B cell (primary cell): ENCODE data around the gene SYT13. TPM values are rescaled to one million over a fixed set of nuclear protein-coding genes. Genes with fewer than 3 reads are reported as not detected.

Source experiments
- ATAC-seq: fragments of 200-7000 bp; cut with Tn5 transposase; one replicate; pipeline ENCODE4 v1.10.0; 2021; ENCODE audit warnings: low read depth, mild to moderate bottlenecking, moderate number of reproducible peaks, moderate library complexity
- CTCF ChIA-PET: fragments of 350-600 bp; sonication (Branson Sonifier 250); formaldehyde crosslinking; loops from one replicate; lab custom pipeline; 2021; ENCODE audit warnings: antibody characterized with exemption, inconsistent platforms; lab: Charles Lee
- POLR2A ChIA-PET: fragments of 350-600 bp; sonication (Branson Sonifier 250); formaldehyde crosslinking; loops from one replicate; lab custom pipeline; 2021; ENCODE audit warnings: antibody characterized with exemption; lab: Charles Lee
- DNase-seq: peaks from one replicate; pipeline ENCODE4 v3.0.0; 2013
- H2AFZ ChIP-seq: 2 replicates; pipeline ENCODE4 v1.6.1; 2012; ENCODE audit warnings: mild to moderate bottlenecking, low read depth, low read length; ENCODE audit not compliant: insufficient read depth, poor library complexity, severe bottlenecking
- H3K27ac ChIP-seq, 2 donors: 1 replicate in 1 of 2; 2 replicates in 1 of 2; pipeline ENCODE4 v1.5.1; 2012 to 2013; ENCODE audit warnings: low read length in 2 of 2, mild to moderate bottlenecking in 2 of 2, moderate library complexity in 1 of 2
- H3K27me3 ChIP-seq, 4 experiments: fragments of 200-600 bp in 1 of 4; sonication (generic) in 1 of 4; replicated peaks in 1 of 4; 1 replicate in 2 of 4; 2 replicates in 2 of 4; pipeline versions ENCODE4 v1.6.1 to v1.7.0; 2013 to 2016; ENCODE audit warnings: low read length in 3 of 4, mild to moderate bottlenecking in 2 of 4, mixed read lengths in 1 of 4, moderate library complexity in 1 of 4; ENCODE audit not compliant: insufficient read depth in 4 of 4, control insufficient read depth in 3 of 4; ENCODE audit errors: control extremely low read depth in 1 of 4
- H3K36me3 ChIP-seq, 2 experiments: replicated peaks in 1 of 2; 1 replicate in 1 of 2; 2 replicates in 1 of 2; pipeline versions ENCODE4 v1.6.1 to v1.7.1; 2013; ENCODE audit warnings: low read length in 1 of 2; ENCODE audit not compliant: insufficient read depth in 2 of 2, control insufficient read depth in 1 of 2; ENCODE audit errors: control extremely low read depth in 1 of 2, extremely low read depth in 1 of 2
- H3K4me1 ChIP-seq, 2 donors: fragments of 200-600 bp in 1 of 2; sonication (generic) in 1 of 2; 1 replicate in 1 of 2; 2 replicates in 1 of 2; pipeline versions ENCODE4 v1.5.1 to v1.6.1; 2013 to 2017; ENCODE audit warnings: low read length in 2 of 2; ENCODE audit not compliant: control insufficient read depth in 2 of 2, insufficient read depth in 2 of 2
- H3K4me2 ChIP-seq: replicated peaks from 2 replicates; pipeline ENCODE3; 2012; ENCODE audit warnings: mild to moderate bottlenecking, low read depth, low read length; ENCODE audit not compliant: poor library complexity, severe bottlenecking
- H3K4me3 ChIP-seq, 5 experiments: fragments of 200-600 bp in 1 of 5; sonication (generic) in 1 of 5; 1 replicate in 3 of 5; 2 replicates in 2 of 5; pipeline versions ENCODE4 v1.5.1 to v1.7.0; 2011 to 2016; ENCODE audit warnings: low read length in 4 of 5, mild to moderate bottlenecking in 4 of 5, low read depth in 2 of 5, control low read depth in 1 of 5, moderate library complexity in 1 of 5; ENCODE audit not compliant: insufficient read depth in 1 of 5; ENCODE audit errors: control extremely low read depth in 1 of 5, extremely low read depth in 1 of 5
- H3K79me2 ChIP-seq: fragments of 200-600 bp; sonication (generic); one replicate; pipeline ENCODE4 v1.6.0; 2016; ENCODE audit warnings: low read length; ENCODE audit not compliant: control insufficient read depth, insufficient read depth
- H3K9ac ChIP-seq: fragments of 200-600 bp; sonication (generic); 2 replicates; pipeline ENCODE4 v1.6.1; 2017; ENCODE audit warnings: mild to moderate bottlenecking, low read length, moderate library complexity
- H3K9me3 ChIP-seq, 3 donors: one replicate each; pipeline versions ENCODE4 v1.6.1 to v1.7.1; 2013; ENCODE audit warnings: low read length in 2 of 3; ENCODE audit not compliant: control insufficient read depth in 2 of 3, insufficient read depth in 1 of 3; ENCODE audit errors: control extremely low read depth in 1 of 3
- H4K20me1 ChIP-seq: 2 replicates; pipeline ENCODE4 v1.6.0; 2012; ENCODE audit warnings: mild to moderate bottlenecking, low read length; ENCODE audit not compliant: insufficient read depth, control insufficient read depth, poor library complexity, severe bottlenecking
- H3K27ac Mint-ChIP-seq: one replicate; pipeline ENCODE4 v1.8.0; 2021; ENCODE audit warnings: mixed read lengths
- H3K27me3 Mint-ChIP-seq: one replicate; pipeline ENCODE4 v1.8.0; 2021; ENCODE audit warnings: mixed read lengths
- H3K4me1 Mint-ChIP-seq: one replicate; pipeline ENCODE4 v1.8.0; 2021; ENCODE audit warnings: mixed read lengths
- H3K4me3 Mint-ChIP-seq: one replicate; pipeline ENCODE4 v1.8.0; 2021; ENCODE audit warnings: mixed read lengths
- H3K9me3 Mint-ChIP-seq: one replicate; pipeline ENCODE4 v1.8.0; 2022; ENCODE audit warnings: mixed read lengths; ENCODE audit not compliant: insufficient read depth
- EZH2 ChIP-seq: IDR thresholded peaks from 2 replicates; pipeline ENCODE4 v1.6.1; 2012; ENCODE audit warnings: borderline replicate concordance, low read depth, mild to moderate bottlenecking, moderate library complexity, low read length; ENCODE audit not compliant: insufficient read depth, poor library complexity, severe bottlenecking
- WGBS: methylation state at CpG from one replicate; pipeline ENCODE4 v1.1.5; 2013; ENCODE audit warnings: missing lambda C conversion rate; ENCODE audit not compliant: insufficient coverage; 5-methylcytosine and 5-hydroxymethylcytosine counted together
- intact Hi-C: fragments of 100-400 bp; cut with micrococcal nuclease; formaldehyde crosslinking; loops from one replicate; pipeline ENCODE4 v1.10.0; 2022
- polyA plus RNA-seq: library from polyadenylated mRNA; depleted of rRNA; stranded (reverse); fragments of >200 nt; gene quantifications from 2 replicates; pipeline ENCODE4 v1.2.3, GENCODE V29; 2012
- total RNA-seq, 2 donors: library from RNA; stranded (reverse); fragments of 120-200 nt in 1 of 2; gene quantifications; 1 replicate in 1 of 2; 2 replicates in 1 of 2; pipeline versions ENCODE4 v1.2.3 to v1.2.4, GENCODE V29; 2013 to 2022
- TF ChIP-seq, protein P1 (sequence below): fragments of 200-600 bp; IDR thresholded peaks from one replicate; pipeline ENCODE4 v1.8.0; 2022; ENCODE audit warnings: antibody characterized with exemption, mild to moderate bottlenecking

Gene SYT13
- total and polyA plus RNA-seq, 2 donors (not counting 1 experiment from before 2014, with no cell fraction given): not detected

DNA sequence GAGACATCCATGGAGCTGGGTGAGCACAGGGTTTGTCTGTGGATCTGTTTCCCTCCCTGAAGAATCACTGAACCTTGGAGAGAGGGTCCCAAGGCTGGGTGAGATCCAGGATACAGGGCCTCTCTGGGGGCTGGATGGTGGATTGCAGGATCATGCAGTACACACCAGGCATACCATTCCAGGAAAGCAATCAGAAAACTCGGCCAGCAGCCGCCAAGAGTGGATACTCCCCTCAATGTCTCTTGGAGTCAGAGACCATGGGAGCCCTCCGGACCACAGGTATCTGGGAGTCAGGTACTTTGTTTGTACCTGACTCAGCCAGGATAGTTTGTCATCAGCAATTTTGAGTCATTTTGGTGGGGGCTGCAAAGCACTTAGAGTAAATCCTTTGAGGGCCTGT lies 14.6 kb upstream of the SYT13 start:
- Histone ChIP-seq H3K4me3 (no peak overlapping the region), H3K4me2 (no peak overlapping the region), H3K9ac (no peak overlapping the region), H3K27ac (no peak overlapping the region), H3K36me3 (no peaks in the 10 kb centered on the region), H3K79me2 (no peaks in the 10 kb centered on the region), H3K4me1 (peaks cover 10 to 11% of the 10 kb centered on the region in 2 donors), H3K9me3 (no peaks in the 10 kb centered on the region), H3K27me3 (peaks cover 0 to 2% (median 0%) of the 10 kb centered on the region in 4 experiments), H2AFZ (no peak overlapping the region), H4K20me1 (no peaks in the 10 kb centered on the region)
- CTCF ChIA-PET: interaction anchor here (1.5 kb wide), 1 partner anchor 31 kb away, joined by 3 read pairs; no protein-coding TSS in a partner anchor
- 88% methylated on average over 3 of the region's 3 CpGs for WGBS
- no peak for TF ChIP-seq EZH2
- TF ChIP-seq, protein P1, sequence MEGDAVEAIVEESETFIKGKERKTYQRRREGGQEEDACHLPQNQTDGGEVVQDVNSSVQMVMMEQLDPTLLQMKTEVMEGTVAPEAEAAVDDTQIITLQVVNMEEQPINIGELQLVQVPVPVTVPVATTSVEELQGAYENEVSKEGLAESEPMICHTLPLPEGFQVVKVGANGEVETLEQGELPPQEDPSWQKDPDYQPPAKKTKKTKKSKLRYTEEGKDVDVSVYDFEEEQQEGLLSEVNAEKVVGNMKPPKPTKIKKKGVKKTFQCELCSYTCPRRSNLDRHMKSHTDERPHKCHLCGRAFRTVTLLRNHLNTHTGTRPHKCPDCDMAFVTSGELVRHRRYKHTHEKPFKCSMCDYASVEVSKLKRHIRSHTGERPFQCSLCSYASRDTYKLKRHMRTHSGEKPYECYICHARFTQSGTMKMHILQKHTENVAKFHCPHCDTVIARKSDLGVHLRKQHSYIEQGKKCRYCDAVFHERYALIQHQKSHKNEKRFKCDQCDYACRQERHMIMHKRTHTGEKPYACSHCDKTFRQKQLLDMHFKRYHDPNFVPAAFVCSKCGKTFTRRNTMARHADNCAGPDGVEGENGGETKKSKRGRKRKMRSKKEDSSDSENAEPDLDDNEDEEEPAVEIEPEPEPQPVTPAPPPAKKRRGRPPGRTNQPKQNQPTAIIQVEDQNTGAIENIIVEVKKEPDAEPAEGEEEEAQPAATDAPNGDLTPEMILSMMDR: no peak
- H3K4me3 Mint-ChIP-seq: no peak overlapping the region
- DNase-seq (no peak), ATAC-seq (no peak)
- no peaks in the 10 kb centered on the region for H3K9me3 Mint-ChIP-seq
- H3K27ac Mint-ChIP-seq: no peak overlapping the region
- H3K27me3 Mint-ChIP-seq: peaks cover 13% of the 10 kb centered on the region
- peaks cover 11% of the 10 kb centered on the region for H3K4me1 Mint-ChIP-seq
- POLR2A ChIA-PET: no interaction called here
- intact Hi-C loops: no loop called here

DNA sequence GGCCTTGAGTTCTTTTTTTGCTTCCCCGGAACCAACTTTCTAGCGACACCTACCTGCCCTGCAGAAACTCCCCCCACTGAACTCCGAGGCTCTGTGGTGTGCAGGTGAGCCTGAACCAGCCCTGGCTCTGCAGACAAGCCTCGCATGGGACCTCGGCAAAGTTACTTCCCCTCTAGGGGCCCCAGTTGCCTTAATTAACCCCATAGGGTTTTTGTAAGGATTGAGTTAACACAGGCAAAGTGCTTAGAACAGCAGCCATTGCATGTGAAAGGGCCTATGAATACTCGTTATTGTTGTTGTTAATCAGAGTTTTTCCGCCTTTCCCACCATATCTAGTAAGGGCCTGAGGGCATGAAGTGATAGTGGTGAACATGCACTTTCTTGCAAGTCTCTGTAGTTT lies 12.6 kb upstream of the SYT13 start:
- Mint-ChIP-seq H3K27ac (no peak overlapping the region), H3K4me1 (peaks cover 11% of the 10 kb centered on the region), H3K4me3 (no peak overlapping the region), H3K27me3 (peaks cover 17% of the 10 kb centered on the region), H3K9me3 (no peaks in the 10 kb centered on the region)
- peaks cover 0 to 11% (median 0%) of the 10 kb centered on the region in 4 experiments for H3K27me3 ChIP-seq
- ChIA-PET CTCF (interaction anchor here (1.6 kb wide), 1 partner anchor 11 kb away, joined by 3 read pairs; no protein-coding TSS in a partner anchor), POLR2A (no interaction called here)
- no peaks in the 10 kb centered on the region for H4K20me1 ChIP-seq
- H2AFZ ChIP-seq: no peak overlapping the region
- no peaks in the 10 kb centered on the region for H3K36me3 ChIP-seq
- intact Hi-C loops: no loop called here
- H3K4me3 ChIP-seq: no peak overlapping the region
- no peak overlapping the region for H3K4me2 ChIP-seq
- H3K79me2 ChIP-seq: no peaks in the 10 kb centered on the region
- TF ChIP-seq, protein P1: no peak
- TF ChIP-seq EZH2: no peak
- ATAC-seq (no peak), DNase-seq (no peak)
- H3K9ac ChIP-seq: no peak overlapping the region
- H3K4me1 ChIP-seq: peaks cover 10 to 11% of the 10 kb centered on the region in 2 donors
- no peak overlapping the region for H3K27ac ChIP-seq
- H3K9me3 ChIP-seq: no peaks in the 10 kb centered on the region
- 50% methylated on average over 2 of the region's 7 CpGs for WGBS
